Measurements from ENCODE around the gene SCG2. TPM values are rescaled to one million over a fixed set of nuclear protein-coding genes. Genes with fewer than 3 reads are reported as not detected.

Gene SCG2
- total RNA-seq, 2 experiments from 2014 or later: not detected

- CTCF ChIA-PET: no interaction called here
- H3K27me3 Mint-ChIP-seq: peaks cover 21% of the 10 kb centered on the region
- Histone ChIP-seq H3K4me1 (ENCODE audit: insufficient read depth, low read length) (no peaks in the 10 kb centered on the region), H3K27me3 (ENCODE audit: control insufficient read depth in 1 of 2, insufficient read depth in 2 of 2, low read length in 2 of 2) (no peaks in the 10 kb centered on the region), H3K27ac (ENCODE audit: low read depth in 1 of 2, low read length in 2 of 2) (no peak overlapping the region), H3K4me3 (ENCODE audit: low read length) (no peak overlapping the region), H3K36me3 (ENCODE audit: insufficient read depth, low read length) (no peaks in the 10 kb centered on the region), H3K9me3 (ENCODE audit: control insufficient read depth in 1 of 2, insufficient read depth in 1 of 2, low read length in 2 of 2) (no peaks in the 10 kb centered on the region)
- H3K9me3 Mint-ChIP-seq: no peaks in the 10 kb centered on the region
- ATAC-seq (ENCODE audit: poor library complexity) (no peak), DNase-seq (no peak)
- H3K36me3 Mint-ChIP-seq (ENCODE audit: low read depth): no peaks in the 10 kb centered on the region
- TF ChIP-seq CTCF (IDR thresholded peaks at IDR 0.05): no peak
- no peak overlapping the region for H3K27ac Mint-ChIP-seq
- POLR2A ChIA-PET: no interaction called here
- intact Hi-C loops (cut with DNase I, micrococcal nuclease): no loop called here
- H3K4me1 Mint-ChIP-seq (ENCODE audit: low read depth): no peaks in the 10 kb centered on the region
- H3K4me3 Mint-ChIP-seq: no peak overlapping the region
Observed at GRCh38 chr2:223602972-223603371, 811 bp upstream of the SCG2 start.

- H3K36me3 Mint-ChIP-seq (ENCODE audit: low read depth): no peaks in the 10 kb centered on the region
- Histone ChIP-seq H3K36me3 (ENCODE audit: insufficient read depth, low read length) (no peaks in the 10 kb centered on the region), H3K4me3 (ENCODE audit: low read length) (no peak overlapping the region), H3K27me3 (ENCODE audit: control insufficient read depth in 1 of 2, insufficient read depth in 2 of 2, low read length in 2 of 2) (no peaks in the 10 kb centered on the region), H3K9me3 (ENCODE audit: control insufficient read depth in 1 of 2, insufficient read depth in 1 of 2, low read length in 2 of 2) (no peaks in the 10 kb centered on the region), H3K4me1 (ENCODE audit: insufficient read depth, low read length) (no peaks in the 10 kb centered on the region), H3K27ac (ENCODE audit: low read depth in 1 of 2, low read length in 2 of 2) (no peak overlapping the region)
- TF ChIP-seq CTCF (IDR thresholded peaks at IDR 0.05): no peak
- ATAC-seq (ENCODE audit: poor library complexity) (no peak), DNase-seq (no peak)
- H3K27me3 Mint-ChIP-seq: peaks cover 13% of the 10 kb centered on the region
- H3K27ac Mint-ChIP-seq: no peak overlapping the region
- POLR2A ChIA-PET: no interaction called here
- CTCF ChIA-PET: interaction anchor here (1.3 kb wide), 1 partner anchor 10 kb away, joined by 3 read pairs; no protein-coding TSS in a partner anchor
- no peak overlapping the region for H3K4me3 Mint-ChIP-seq
- H3K9me3 Mint-ChIP-seq: no peaks in the 10 kb centered on the region
- no peaks in the 10 kb centered on the region for H3K4me1 Mint-ChIP-seq (ENCODE audit: low read depth)
- intact Hi-C loops (cut with DNase I, micrococcal nuclease): no loop called here
Observed at GRCh38 chr2:223601018-223601417, 1.1 kb downstream of the SCG2 start.

- Mint-ChIP-seq H3K4me1 (ENCODE audit: low read depth) (no peaks in the 10 kb centered on the region), H3K36me3 (ENCODE audit: low read depth) (no peaks in the 10 kb centered on the region), H3K27me3 (peaks cover 7% of the 10 kb centered on the region), H3K9me3 (no peaks in the 10 kb centered on the region), H3K4me3 (no peak overlapping the region), H3K27ac (no peak overlapping the region)
- ChIA-PET CTCF (no interaction called here), POLR2A (no interaction called here)
- H3K4me1 ChIP-seq (ENCODE audit: insufficient read depth, low read length): no peaks in the 10 kb centered on the region
- no peak for ATAC-seq (ENCODE audit: poor library complexity)
- intact Hi-C loops (cut with DNase I, micrococcal nuclease): no loop called here
- H3K27me3 ChIP-seq (ENCODE audit: control insufficient read depth in 1 of 2, insufficient read depth in 2 of 2, low read length in 2 of 2): no peaks in the 10 kb centered on the region
- H3K9me3 ChIP-seq (ENCODE audit: control insufficient read depth in 1 of 2, insufficient read depth in 1 of 2, low read length in 2 of 2): no peaks in the 10 kb centered on the region
- no peak for DNase-seq
- TF ChIP-seq CTCF (IDR thresholded peaks at IDR 0.05): no peak
- H3K36me3 ChIP-seq (ENCODE audit: insufficient read depth, low read length): no peaks in the 10 kb centered on the region
- no peak overlapping the region for H3K27ac ChIP-seq (ENCODE audit: low read depth in 1 of 2, low read length in 2 of 2)
- H3K4me3 ChIP-seq (ENCODE audit: low read length): no peak overlapping the region
Observed at GRCh38 chr2:223599640-223600380, 2.4 kb downstream of the SCG2 start.

Measured in CD4-positive, alpha-beta T cell (primary cell).